Karpas-422 (cell line): ENCODE results near the gene CCDC12. TPM values are rescaled to one million over a fixed set of nuclear protein-coding genes. Genes with fewer than 3 reads are reported as not detected.

Source experiments
- DNase-seq: peaks from one replicate; pipeline ENCODE4 v3.0.0-alpha.2; 2015
- H2AFZ ChIP-seq: fragments of 200-600 bp; sonication (generic); 2 replicates; pipeline ENCODE4 v1.6.1; 2014; ENCODE audit warnings: antibody characterized with exemption, low read length, mixed read lengths
- H3K27ac ChIP-seq: fragments of 200-600 bp; sonication (generic); 2 replicates; pipeline ENCODE4 v1.5.1; 2014; ENCODE audit warnings: mild to moderate bottlenecking, low read length, moderate library complexity
- H3K27me3 ChIP-seq: fragments of 200-600 bp; sonication (generic); 2 replicates; pipeline ENCODE4 v1.6.1; 2014; ENCODE audit warnings: low read length, mixed read lengths
- H3K36me3 ChIP-seq: fragments of 200-600 bp; sonication (generic); 2 replicates; pipeline ENCODE4 v1.6.1; 2014; ENCODE audit warnings: low read length, mixed read lengths; ENCODE audit not compliant: insufficient read depth
- H3K4me1 ChIP-seq: fragments of 200-600 bp; sonication (generic); 2 replicates; pipeline ENCODE4 v1.6.1; 2014; ENCODE audit warnings: mild to moderate bottlenecking, low read length, mixed read lengths
- H3K4me2 ChIP-seq: fragments of 200-600 bp; sonication (generic); 2 replicates; pipeline ENCODE4 v1.6.1; 2014; ENCODE audit warnings: low read length, low read depth, mild to moderate bottlenecking; ENCODE audit not compliant: poor library complexity, severe bottlenecking
- H3K4me3 ChIP-seq: fragments of 200-600 bp; sonication (generic); 2 replicates; pipeline ENCODE4 v1.5.1; 2014; ENCODE audit warnings: mild to moderate bottlenecking, antibody characterized with exemption, low read length, mixed read lengths
- H3K79me2 ChIP-seq: fragments of 200-600 bp; sonication (generic); 2 replicates; pipeline ENCODE4 v1.6.1; 2014; ENCODE audit warnings: mild to moderate bottlenecking, low read length, mixed read lengths
- H3K9ac ChIP-seq: fragments of 200-600 bp; sonication (generic); 2 replicates; pipeline ENCODE4 v1.6.0; 2014; ENCODE audit warnings: low read length
- H3K9me2 ChIP-seq: fragments of 200-600 bp; sonication (generic), shearing (Covaris generic); replicated peaks from 2 replicates; pipeline ENCODE4 v1.6.0; 2014; ENCODE audit warnings: mild to moderate bottlenecking, low read length, moderate library complexity; ENCODE audit not compliant: insufficient read depth
- H3K9me3 ChIP-seq: fragments of 300-700, 200-600 bp; sonication (generic); 2 replicates; pipeline ENCODE4 v1.6.1; 2014; ENCODE audit warnings: low read length, mixed read lengths
- H4K20me1 ChIP-seq: fragments of 200-600 bp; sonication (generic); 2 replicates; pipeline ENCODE4 v1.6.1; 2014; ENCODE audit warnings: mild to moderate bottlenecking, antibody characterized with exemption, low read length, low read depth; ENCODE audit not compliant: insufficient read depth
- total RNA-seq: library from RNA; depleted of rRNA; stranded (reverse); fragments of >200 nt; shearing (Covaris generic); gene quantifications from 2 replicates; pipeline ENCODE4 v1.2.3, GENCODE V29; 2014; ENCODE audit warnings: low replicate concordance

CCDC12 gene
- total RNA-seq, 1 experiment from 2014 or later, result 40.2 TPM

DNA sequence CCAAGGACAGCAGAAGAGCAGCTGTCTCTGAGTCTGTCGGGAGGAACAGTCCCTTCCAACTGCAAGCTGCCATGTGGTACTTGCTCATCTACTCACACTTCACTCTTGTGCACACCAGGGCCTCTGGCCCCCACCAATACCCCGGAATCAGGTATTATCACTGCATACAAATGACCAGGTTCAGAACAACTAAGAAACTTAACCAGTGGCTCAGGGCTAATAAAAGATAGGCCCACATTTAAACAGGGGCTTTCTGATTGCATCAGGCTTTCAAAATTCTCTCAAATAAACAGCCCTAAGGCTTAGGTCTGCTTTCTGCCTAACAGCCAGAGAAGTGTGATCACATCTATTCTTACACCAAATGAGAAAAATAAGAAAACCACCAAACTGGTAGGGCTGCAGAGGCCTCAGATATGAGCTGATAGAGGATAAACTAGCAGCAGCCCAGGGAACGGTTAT lies 20.7 kb downstream of the CCDC12 start:
- Histone ChIP-seq H3K9me3 (no peaks in the 10 kb centered on the region), H3K4me1 (peaks cover 96% of the 10 kb centered on the region), H3K4me2 (peak overlapping the region; percentile 59), H3K36me3 (0 out of 2 replicates have a peak, but pooled peaks cover 6% of the 10 kb centered on the region), H3K9ac (peak overlapping the region; percentile 40), H3K79me2 (peaks cover 98% of the 10 kb centered on the region), H3K27me3 (no peaks in the 10 kb centered on the region), H3K4me3 (no peak overlapping the region), H3K9me2 (no peaks in the 10 kb centered on the region), H3K27ac (peak overlapping the region; percentile 91), H4K20me1 (peaks cover 31% of the 10 kb centered on the region), H2AFZ (no peak overlapping the region)
- DNase-seq, result no peak

DNA sequence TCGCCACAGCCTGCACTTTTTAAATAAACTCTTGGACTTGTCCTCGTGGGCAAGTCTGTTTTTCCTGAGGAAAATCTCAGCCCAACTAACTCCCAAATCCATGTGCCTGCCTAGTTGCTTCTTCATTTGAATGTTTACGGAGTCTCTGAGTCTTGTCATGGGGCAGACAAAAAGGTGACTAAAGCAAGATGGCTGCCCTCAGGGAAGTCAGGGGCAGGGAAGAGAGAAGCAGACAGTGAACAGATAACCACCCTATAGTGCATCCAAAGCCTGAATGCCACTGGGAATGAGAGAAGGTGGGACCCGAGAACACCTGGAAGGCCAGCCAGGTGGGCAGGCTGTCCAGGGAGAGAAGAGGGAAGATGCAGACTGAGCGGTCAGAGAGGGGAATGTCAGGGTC lies 21.4 kb downstream of the CCDC12 start:
- Histone ChIP-seq H3K4me1 (peaks cover 96% of the 10 kb centered on the region), H4K20me1 (peaks cover 31% of the 10 kb centered on the region), H3K27me3 (no peaks in the 10 kb centered on the region), H3K4me2 (peak overlapping the region; percentile 59), H3K36me3 (0 out of 2 replicates have a peak, but pooled peaks cover 6% of the 10 kb centered on the region), H2AFZ (no peak overlapping the region), H3K27ac (peak overlapping the region; percentile 91), H3K9me3 (no peaks in the 10 kb centered on the region), H3K9ac (peak overlapping the region; percentile 40), H3K9me2 (no peaks in the 10 kb centered on the region), H3K79me2 (peaks cover 98% of the 10 kb centered on the region), H3K4me3 (no peak overlapping the region)
- no peak for DNase-seq

DNA sequence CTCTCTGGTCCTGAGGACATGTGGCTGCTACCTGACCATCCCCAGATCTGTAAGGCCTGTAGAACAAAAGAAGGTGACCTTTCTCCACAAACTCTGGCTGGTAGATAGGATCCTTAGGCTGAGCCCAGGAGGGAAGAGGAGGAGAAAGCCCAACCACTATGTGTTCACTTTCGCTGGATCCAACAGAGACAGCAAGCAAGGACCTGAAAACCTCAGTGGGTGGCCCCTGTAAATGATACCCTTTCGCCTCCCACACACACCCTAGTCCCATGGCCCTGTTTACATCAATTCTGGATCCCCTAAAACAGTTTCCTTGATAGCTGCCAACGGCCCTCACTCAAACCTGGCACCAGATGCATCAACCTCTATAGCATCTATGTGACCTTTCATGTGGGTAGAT lies 22.4 kb downstream of the CCDC12 start:
- Histone ChIP-seq H3K27me3 (no peaks in the 10 kb centered on the region), H4K20me1 (peaks cover 36% of the 10 kb centered on the region), H3K27ac (peak overlapping the region; percentile 91), H3K4me2 (peak overlapping the region; percentile 59), H3K4me3 (peak overlapping the region; percentile 33; the same call in 1 of the 2 replicates), H2AFZ (no peak overlapping the region), H3K79me2 (peaks cover 98% of the 10 kb centered on the region), H3K9ac (peak overlapping the region; percentile 65), H3K9me3 (no peaks in the 10 kb centered on the region), H3K36me3 (0 out of 2 replicates have a peak, but pooled peaks cover 6% of the 10 kb centered on the region), H3K4me1 (peaks cover 96% of the 10 kb centered on the region), H3K9me2 (no peaks in the 10 kb centered on the region)
- no peak for DNase-seq

DNA sequence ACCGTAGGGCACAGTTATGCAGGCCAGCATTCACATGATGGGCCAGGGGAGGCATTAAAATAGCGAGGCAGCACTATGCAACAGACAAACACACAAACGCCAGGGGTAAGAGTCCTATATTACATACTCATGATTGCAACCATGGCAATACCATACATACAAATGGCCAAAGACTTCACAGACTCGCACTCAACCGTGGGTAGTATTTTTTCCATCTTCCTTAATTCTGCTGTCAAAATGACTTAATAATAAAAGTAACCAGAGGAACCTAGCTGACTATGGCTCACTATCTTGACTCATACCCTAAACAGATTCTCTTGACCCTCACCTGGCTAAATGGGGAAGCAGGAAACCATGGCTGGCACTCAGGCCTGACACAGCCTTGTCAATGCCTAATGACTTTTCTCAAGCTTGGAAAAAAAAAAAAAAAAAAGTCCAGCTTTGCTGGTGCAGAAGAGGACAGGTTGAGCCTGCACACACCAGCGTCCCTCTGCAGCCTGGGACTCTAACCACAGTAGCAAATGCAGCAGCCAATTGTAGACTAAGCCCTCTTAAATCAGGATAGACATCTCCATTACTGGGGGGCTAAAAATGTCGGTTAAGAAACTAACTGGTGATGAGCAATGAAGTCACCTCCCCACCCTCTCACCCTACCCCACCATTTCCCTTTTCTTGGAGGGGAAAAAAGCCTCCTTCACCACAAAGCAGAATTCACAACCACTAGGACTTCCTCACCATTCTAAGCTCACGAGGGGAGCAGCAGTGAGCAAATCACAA lies 23.1 kb downstream of the CCDC12 start:
- Histone ChIP-seq H3K27me3 (no peaks in the 10 kb centered on the region), H3K9me2 (no peaks in the 10 kb centered on the region), H3K9me3 (no peaks in the 10 kb centered on the region), H3K27ac (peak overlapping the region; percentile 91), H2AFZ (no peak overlapping the region), H3K9ac (peak overlapping the region; percentile 65), H4K20me1 (peaks cover 41% of the 10 kb centered on the region), H3K4me2 (peak overlapping the region; percentile 59), H3K4me3 (peak overlapping the region; percentile 33; the same call in 1 of the 2 replicates), H3K36me3 (0 out of 2 replicates have a peak, but pooled peaks cover 6% of the 10 kb centered on the region), H3K4me1 (peaks cover 96% of the 10 kb centered on the region), H3K79me2 (peaks cover 98% of the 10 kb centered on the region)
- DNase-seq, result peak; percentile 84

DNA sequence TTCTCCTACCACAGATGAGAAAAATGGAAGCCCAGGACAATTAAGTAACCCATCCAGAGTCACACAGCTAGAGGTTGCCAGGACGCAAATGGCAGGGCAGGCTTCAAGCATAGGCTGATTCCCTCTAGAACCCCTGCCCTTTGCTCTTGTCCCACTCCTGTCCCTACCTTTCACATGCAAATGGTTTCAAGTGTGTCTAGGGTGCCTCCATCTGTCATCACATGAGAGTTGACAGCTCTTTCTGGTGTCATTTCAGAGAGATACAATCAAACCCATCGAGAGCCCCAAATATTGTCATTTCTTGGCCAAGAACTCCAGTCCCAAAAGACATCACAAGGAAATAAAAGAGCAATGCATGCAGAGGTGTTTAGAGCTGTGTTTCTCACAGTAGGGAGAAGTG lies 23.7 kb downstream of the CCDC12 start:
- Histone ChIP-seq H3K4me3 (no peak overlapping the region), H3K9ac (peak overlapping the region; percentile 65), H3K79me2 (peaks cover 98% of the 10 kb centered on the region), H3K9me2 (no peaks in the 10 kb centered on the region), H3K4me1 (peaks cover 96% of the 10 kb centered on the region), H3K27ac (peak overlapping the region; percentile 91), H3K36me3 (0 out of 2 replicates have a peak, but pooled peaks cover 6% of the 10 kb centered on the region), H3K27me3 (no peaks in the 10 kb centered on the region), H4K20me1 (peaks cover 45% of the 10 kb centered on the region), H2AFZ (no peak overlapping the region), H3K9me3 (no peaks in the 10 kb centered on the region), H3K4me2 (peak overlapping the region; percentile 11)
- DNase-seq, result peak; percentile 54

DNA sequence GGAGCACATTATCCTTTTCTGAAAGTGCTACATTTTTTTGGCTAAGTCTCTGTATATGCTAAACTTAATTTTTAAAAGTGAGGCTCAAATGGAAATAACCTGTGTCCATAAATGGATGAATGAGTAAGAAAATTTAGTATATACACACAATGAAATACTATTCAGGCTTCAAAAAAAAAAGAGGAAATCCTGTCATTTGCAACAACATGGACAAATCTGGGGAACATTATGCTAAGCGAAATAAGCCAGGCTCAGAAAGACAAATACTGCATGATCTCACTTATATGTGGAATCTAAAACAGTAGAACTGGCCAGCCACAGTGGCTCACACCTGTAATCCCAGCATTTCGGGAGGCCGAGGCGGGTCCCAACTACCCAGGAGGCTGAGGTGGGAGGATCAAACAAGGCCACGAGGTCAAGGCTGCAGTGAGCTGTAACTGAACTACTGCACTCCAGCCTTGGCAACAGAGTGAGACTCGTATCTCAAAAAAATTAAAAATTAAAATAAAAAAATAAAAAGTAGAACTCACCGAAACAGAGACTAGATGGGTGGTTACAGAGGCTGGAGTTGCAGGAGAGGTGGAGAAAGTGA lies 25.8 kb downstream of the CCDC12 start:
- no peaks in the 10 kb centered on the region for H3K9me2 ChIP-seq
- H3K9ac ChIP-seq, result no peak overlapping the region
- H3K79me2 ChIP-seq, result peaks cover 98% of the 10 kb centered on the region
- H3K27me3 ChIP-seq, result no peaks in the 10 kb centered on the region
- peaks cover 51% of the 10 kb centered on the region for H4K20me1 ChIP-seq
- no peak overlapping the region for H3K4me3 ChIP-seq
- H3K4me2 ChIP-seq, result no peak overlapping the region
- H3K36me3 ChIP-seq, result peaks cover 18% of the 10 kb centered on the region
- no peak for DNase-seq
- H3K27ac ChIP-seq, result peak overlapping the region; percentile 65
- H3K4me1 ChIP-seq, result peaks cover 97% of the 10 kb centered on the region
- H3K9me3 ChIP-seq, result no peaks in the 10 kb centered on the region
- no peak overlapping the region for H2AFZ ChIP-seq

DNA sequence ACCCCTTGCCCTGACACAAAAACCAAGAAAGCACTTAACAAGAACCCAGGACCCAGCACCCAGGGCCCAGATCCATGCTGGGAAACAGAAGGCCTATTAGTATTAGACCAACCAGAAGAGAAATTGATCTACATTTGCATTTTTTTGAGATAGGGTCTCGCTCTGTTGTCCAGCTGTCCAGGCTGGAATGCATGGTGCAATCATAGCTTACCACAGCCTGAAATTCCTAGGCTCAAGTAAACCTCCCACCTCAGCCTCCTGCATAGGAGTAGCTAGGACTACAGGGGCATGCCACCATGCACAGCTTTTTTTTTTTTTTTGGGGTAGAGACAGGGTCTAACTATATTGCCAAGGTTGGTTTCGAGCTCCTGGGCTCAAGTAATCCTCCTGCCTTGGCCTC lies 26.4 kb downstream of the CCDC12 start:
- peak overlapping the region; percentile 65 for H3K27ac ChIP-seq
- peaks cover 98% of the 10 kb centered on the region for H3K79me2 ChIP-seq
- peaks cover 23% of the 10 kb centered on the region for H3K36me3 ChIP-seq
- H3K9me2 ChIP-seq, result no peaks in the 10 kb centered on the region
- H2AFZ ChIP-seq, result no peak overlapping the region
- H3K9ac ChIP-seq, result no peak overlapping the region
- no peaks in the 10 kb centered on the region for H3K27me3 ChIP-seq
- H4K20me1 ChIP-seq, result peaks cover 51% of the 10 kb centered on the region
- no peak overlapping the region for H3K4me2 ChIP-seq
- H3K4me3 ChIP-seq, result no peak overlapping the region
- no peak for DNase-seq
- H3K4me1 ChIP-seq, result peaks cover 97% of the 10 kb centered on the region
- no peaks in the 10 kb centered on the region for H3K9me3 ChIP-seq
